Omental fat pad (tissue), 4 donors: ENCODE data around the gene PPP1R14B. TPM values are rescaled to one million over a fixed set of nuclear protein-coding genes. Genes with fewer than 3 reads are reported as not detected.
A peak's percentile ranks its signal among the peaks of the same experiment; 100 is the strongest.

Source experiments
- ATAC-seq: fragments of 150-250 bp; one replicate; pipeline ENCODE4 v1.9.1; 2016; ENCODE audit warnings: mild to moderate bottlenecking, moderate library complexity; ENCODE audit not compliant: low FRiP score
- DNase-seq: peaks from one replicate; pipeline ENCODE4 v3.0.0-alpha.2; 2019; ENCODE audit warnings: low spot score
- CTCF ChIP-seq, 3 donors: fragments of 450-650 bp; IDR thresholded peaks; one replicate each; pipeline ENCODE4 v1.5.1; 2016 to 2017; ENCODE audit warnings: antibody characterized with exemption in 3 of 3, mild to moderate bottlenecking in 3 of 3, moderate library complexity in 2 of 3
- total RNA-seq, 4 donors: library from RNA; depleted of rRNA; stranded (reverse); fragments of >200 nt; gene quantifications; one replicate each; pipeline ENCODE4 v1.1.0, GENCODE V29; 2016

PPP1R14B gene
- total RNA-seq, 4 donors from 2014 or later, result 95.0 to 140 (median 97.9) TPM

- ATAC-seq (no peak), DNase-seq (no peak)
- TF ChIP-seq CTCF (IDR thresholded peaks at IDR 0.05), result no peak
These were observed 5.5 kb upstream of the PPP1R14B start for GRCh38 chr11:64252003-64252872.

- TF ChIP-seq CTCF (IDR thresholded peaks at IDR 0.05), result no peak
- DNase-seq, result no peak
- no peak for ATAC-seq
These were observed 4.9 kb upstream of the PPP1R14B start for GRCh38 chr11:64251753-64252002.

- ATAC-seq (peak; percentile 63), DNase-seq (no peak)
- TF ChIP-seq CTCF (IDR thresholded peaks at IDR 0.05), result peak in 1 of 3 donors; percentile 75
These were observed 4.4 kb upstream of the PPP1R14B start, which contains the start of gene PLCB3 for GRCh38 chr11:64251016-64251752. TSS of gene PLCB3 (plus strand) at chr11:64251530. CDS start at chr11:64251650, 120 bp downstream.

- DNase-seq (no peak), ATAC-seq (no peak)
- no peak for TF ChIP-seq CTCF (IDR thresholded peaks at IDR 0.05)
These were observed 3.8 kb upstream of the PPP1R14B start for GRCh38 chr11:64250415-64251015.

- no peak for TF ChIP-seq CTCF (IDR thresholded peaks at IDR 0.05)
- DNase-seq (no peak), ATAC-seq (no peak)
These were observed 3.0 kb upstream of the PPP1R14B start for GRCh38 chr11:64249563-64250414.

- no peak for DNase-seq
These were observed 2.3 kb upstream of the PPP1R14B start for GRCh38 chr11:64249038-64249437.

More at GRCh38 chr11:64249038-64249437, 2.3 kb upstream of the PPP1R14B start:
- no peak for TF ChIP-seq CTCF (IDR thresholded peaks at IDR 0.05)
- no peak for ATAC-seq
